ENCODE measurements around the gene TLX1.

DNA sequence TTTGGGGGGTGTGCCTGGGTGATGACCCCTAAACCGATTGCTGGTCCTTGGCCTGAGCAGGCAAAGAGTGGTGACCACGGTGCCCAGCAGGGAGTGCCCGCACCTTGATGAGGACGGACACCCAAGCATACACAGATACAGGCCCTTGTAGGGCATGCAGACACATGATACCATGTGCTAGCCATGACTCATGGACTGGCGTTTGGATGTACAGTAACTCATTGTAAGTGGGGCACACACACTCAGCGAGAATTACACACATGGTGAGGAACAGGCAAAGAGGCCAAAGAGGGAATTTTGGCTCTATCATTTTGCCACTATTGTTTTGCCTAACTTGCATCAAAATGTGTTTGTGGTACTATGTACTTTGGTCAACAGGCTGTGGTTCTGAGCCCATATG lies 45.3 kb upstream of the TLX1 start:
- TF ChIP-seq POLR2AphosphoS5 (IDR thresholded peaks at IDR 0.05) = no peak
- no peak for TF ChIP-seq CTCF (IDR thresholded peaks at IDR 0.05)
